ENCODE measurements around the gene DAGLB.
"Not testable (repeated sequence)": the region's sequence is repeated elsewhere in the genome, so short reads cannot be mapped to it uniquely, and the experiment has no call there.

DAGLB gene

DNA sequence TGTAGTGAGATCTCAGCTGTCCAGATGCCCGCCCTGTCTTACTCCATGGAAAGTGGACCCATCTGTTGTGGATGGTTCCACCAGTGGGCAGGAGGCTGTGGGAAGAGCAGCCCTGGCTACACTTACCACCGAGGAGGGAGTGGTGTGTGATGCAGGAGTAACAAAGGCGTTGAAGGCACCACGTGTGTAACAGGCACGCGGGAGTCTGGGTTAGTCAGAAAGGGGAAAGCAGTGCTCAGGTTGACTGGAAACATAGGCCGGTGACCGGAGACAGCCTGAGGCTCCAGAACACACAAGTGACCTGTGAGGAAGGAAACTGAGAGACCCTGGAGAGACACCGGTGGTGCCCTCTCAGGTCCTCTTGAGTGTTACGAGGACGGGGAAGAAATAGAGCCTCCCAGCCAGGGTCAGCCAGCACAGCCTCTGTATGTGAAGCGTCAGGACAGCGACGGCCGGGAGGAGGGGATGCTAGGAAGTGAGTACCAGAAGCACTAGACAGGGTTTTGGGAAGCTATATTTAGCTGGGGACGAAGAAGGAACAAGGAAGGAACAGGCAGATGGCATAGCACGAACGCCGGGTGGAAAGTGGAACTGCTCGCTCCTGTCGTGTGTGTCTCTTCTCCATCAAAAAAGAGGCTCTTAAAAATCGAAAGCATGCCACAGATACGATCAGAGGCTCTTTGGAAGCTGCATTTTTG, 51.7 kb downstream of the DAGLB start:
- DNase-seq, result no peak

DNA sequence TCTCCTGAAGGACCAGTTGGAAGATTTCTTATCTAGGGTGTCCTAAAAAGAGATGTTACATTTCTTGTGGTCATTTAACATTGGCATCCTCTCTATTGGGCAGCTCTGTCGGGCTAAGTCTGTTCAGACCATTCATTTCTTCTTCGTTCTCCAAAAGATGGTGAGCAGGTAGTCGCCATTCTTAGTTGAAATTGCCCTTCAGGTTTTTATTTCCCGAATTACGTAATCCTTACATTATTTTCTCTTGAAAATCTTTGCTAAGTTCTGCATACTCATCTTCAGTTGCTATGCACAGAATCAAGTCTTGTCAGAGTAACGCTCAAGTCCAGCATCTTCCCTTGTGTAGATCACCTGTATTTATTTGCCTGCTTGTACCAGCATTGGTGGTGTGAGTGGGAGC, 53.6 kb downstream of the DAGLB start:
- no peak for DNase-seq

DNA sequence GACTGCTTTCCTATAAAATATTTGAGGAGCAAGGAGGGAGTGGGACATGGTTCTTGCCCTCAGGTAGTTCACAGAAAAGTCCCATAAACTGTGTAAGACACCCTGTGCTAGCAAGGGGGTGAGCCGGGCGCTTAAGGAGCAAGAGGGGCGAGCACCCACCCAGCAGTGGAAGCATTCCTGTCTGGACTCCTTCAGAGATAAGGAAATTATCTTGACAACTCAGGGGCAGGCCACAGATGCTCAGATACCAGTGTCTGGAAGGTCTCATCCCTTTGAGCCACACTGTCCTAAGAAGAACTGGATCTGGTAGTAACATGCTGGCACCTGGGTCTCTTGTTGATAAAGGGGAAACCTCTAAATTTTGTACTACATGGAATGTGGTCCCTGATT, 54.1 kb downstream of the DAGLB start:
- no peak for DNase-seq

DNA sequence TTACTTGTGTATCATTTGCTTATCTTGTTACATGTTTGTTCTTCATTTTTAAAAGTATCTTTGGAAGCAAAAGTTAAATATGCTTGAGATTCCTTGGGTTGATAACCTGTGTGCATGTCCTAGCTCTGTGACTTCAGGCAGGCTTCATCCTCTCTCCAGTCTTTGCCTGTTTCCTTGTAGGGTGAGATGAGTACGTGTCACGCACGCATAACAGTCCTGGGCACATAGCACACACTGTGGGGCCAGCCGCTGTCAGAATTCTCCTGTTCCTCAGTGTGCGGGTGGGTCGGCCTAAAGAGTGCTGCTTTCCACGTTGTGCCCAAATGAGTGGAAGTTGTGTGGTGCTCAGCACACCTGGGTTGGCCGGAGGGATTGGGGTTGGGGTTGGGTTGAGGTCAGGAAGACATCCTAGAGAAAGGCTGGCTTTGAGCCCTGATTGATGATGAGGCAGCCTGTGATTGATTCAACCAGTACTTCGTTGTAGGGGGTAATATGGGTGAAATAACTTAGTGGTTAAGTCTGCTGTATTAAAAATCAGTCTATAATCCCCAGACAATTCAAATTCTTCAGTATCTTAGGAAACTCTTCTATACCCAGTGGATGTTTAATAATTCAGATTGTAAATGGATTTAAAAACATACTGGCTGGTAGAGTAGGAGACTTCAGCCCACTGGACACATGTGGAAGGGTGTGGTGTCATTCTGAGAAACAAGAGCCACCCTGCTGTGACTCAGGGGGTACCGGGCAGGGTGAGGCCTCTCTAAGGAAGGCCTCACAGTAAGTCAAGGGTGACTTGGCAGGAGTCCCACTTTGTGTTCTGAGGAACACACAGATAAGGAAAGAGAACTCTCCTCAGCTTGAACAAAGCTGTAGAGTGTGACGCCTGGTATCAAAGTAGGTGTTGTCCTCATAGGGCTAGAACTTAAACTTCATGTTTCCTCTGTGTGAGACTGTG, 54.8 kb downstream of the DAGLB start:
- DNase-seq, result no peak

DNA sequence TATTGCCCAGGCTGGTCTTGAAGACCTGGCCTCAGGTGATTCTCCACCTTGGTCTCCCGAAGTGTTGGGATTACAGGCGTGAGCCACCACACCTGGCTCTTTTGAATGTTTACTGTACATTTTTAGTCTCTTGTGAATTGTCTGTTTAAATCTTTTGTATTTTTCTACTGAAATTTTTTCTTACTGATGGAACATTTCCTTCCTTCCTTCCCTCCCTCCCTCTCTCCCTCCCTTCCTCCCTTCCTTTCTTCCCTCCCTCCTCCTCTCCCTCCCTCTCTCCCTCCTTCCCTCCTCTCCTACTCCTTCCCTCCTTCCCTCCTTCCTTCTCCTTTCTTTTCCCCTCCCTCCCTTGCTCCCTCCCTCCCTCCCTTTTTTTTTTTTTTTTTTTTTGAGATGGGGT, 58.0 kb downstream of the DAGLB start:
- no peak for DNase-seq

DNA sequence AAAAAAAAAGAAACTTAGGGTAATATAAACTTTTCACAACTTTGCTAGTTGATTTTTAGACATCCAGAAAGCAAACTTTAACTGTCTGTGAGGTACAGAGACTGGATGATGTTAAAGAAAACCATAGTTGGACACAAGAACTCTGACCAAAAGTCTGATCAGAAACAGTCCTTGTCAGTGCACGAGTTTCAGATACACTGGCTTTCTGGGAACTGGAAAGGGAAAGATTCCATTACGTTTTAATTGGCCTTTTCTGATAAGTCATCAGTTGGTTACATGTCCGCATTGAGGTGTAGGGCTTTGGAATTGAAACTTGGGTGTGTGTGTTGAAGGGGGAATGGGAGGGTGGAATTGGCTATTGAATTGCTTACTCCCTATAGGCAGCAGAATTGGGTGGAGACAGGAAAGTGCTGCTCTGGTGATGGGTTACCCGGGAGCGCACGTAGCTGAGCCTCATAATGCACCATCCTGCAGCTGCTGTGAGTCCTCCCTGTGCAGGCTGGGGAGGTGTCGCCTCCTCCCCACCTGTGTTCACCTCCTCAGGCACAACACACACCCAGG, 59.9 kb downstream of the DAGLB start:
- no peak for DNase-seq

DNA sequence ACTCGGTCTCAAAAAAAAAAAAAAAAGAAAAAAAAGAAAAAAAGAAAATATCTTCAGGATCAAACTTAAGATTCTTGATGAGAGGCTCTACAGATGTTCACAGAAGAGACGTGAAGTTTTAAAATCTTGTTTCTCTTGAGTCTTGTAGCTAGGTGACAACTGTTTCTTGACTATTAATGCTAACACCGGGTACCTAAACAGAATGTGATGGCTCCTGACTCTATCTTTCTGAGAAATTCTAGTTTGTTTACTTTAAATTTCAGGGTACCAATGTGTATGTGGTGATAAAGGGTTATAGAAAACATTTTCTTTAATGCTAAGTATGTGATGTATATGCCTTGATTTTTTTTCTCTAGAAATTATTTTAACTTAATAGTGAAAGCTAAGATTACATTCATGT, 61.0 kb downstream of the DAGLB start:
- DNase-seq, result no peak

DNA sequence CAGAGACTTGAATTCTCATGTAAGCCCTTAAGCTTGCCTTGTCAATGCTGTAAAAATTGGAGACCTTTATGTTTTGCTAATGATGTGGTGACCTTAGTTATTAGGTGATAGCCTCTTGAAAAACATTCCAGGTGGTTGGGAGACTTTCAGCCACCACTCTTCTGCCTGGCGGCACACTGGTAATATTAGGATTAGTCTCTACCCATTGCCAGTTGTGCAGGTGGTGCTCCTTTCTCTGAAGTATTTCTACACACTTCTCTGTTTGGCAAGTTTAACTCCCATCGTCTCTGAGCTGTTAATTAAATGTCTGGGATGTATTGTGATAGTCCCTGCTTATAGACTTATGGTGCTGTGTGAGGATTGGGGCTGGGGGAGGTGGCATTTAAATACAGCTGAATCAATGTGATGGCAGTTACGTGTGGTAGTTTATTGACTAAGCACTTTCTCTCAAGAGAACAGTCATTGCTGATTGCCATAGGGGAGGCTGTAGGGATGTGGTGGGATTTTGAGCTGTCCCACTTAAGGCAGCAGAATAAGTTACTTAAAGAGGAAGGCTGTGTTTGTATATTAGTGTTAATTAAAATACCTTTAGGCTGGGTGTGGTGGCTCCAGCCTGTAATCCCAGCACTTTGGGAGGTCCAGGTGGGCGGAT, 61.7 kb downstream of the DAGLB start:
- no peak for DNase-seq

DNA sequence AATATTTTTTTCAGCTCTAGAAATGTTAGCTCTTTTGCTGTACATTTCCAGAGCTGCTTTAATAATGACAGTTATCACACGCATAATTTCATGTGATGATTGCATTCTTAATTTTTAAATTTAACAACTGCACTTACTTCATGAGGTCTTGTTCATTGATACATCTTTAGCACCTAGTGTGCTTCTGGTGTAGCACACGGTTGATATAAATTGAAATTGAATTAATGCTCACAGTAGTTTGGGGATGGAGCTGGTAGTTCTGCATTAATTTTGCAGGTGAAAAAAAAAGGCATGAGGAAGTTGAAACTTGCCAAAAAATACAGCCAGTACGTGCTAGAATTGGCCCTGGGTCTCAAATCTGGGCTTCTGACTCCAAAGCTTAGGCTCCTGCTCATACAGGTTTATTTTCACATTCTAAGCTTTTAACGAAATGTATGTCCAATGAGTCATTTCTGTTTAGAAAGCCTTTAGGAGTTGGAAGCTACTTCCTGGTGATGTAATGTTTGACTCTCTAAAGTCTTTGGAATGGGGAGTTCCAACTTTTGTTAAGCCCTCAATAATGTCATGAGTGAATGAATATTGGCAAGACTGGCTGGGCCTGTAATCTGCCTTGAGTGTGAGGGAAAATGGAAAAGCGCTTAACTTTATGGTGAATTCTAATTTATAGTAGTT, 62.5 kb downstream of the DAGLB start:
- DNase-seq, result peak; percentile 66

DNA sequence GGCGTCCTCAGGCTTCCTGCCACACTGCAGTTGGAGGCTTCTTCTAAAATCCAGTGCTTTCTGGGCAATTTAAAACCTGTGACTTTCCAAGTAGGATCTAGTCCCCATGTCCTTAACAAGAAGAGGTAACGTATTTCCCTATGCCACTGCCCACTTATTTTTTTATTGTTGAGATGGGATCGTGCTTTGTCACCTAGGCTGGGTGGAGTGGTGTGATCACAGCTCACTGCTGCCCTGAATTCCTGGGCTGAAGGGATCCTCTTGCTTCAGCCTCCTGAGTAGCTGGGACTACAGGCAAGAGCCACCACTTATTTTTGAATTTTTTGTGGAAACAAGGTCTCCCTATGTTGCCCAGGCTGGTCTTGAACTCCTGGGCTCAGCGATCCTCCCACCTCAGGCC, 63.4 kb downstream of the DAGLB start:
- DNase-seq, result no peak

DNA sequence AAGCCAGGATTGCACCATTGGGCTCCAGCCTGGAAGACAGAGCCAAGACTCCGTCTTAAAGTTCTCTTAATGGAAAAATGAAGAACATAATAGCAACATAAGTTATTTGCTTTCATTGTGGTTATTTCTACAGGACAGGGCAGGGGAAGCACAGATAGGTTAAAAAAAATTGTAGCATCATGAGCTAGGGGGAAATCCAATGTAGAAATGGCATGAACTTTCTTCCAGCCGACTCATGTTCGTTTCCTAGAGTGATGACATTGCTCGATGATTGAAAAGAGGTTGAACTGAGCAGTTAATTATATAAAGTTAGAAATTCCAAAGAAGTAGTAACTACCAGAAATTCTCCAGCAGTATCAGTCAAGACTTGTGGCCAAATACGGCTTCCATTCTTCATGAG, 64.9 kb downstream of the DAGLB start:
- DNase-seq, result no peak

DNA sequence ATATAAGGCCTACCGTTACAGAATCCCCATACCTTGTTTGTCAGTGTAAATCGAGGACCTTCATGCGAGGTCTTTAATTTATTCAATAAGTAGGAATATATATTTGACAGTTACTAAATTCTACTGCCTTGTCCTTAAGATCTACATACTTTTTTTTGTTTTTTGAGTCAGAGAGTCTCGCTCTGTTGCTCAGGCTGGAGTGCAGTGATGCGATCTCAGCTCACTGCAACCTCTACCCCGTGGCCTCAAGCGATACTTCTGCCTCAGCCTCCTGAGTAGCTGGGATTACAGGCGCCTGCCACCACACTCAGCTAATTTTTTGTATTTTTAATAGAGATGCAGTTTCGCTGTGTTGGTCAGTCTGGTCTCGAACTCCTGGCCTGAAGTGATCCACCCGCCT, 65.9 kb downstream of the DAGLB start:
- DNase-seq, result not testable (repeated sequence)

DNA sequence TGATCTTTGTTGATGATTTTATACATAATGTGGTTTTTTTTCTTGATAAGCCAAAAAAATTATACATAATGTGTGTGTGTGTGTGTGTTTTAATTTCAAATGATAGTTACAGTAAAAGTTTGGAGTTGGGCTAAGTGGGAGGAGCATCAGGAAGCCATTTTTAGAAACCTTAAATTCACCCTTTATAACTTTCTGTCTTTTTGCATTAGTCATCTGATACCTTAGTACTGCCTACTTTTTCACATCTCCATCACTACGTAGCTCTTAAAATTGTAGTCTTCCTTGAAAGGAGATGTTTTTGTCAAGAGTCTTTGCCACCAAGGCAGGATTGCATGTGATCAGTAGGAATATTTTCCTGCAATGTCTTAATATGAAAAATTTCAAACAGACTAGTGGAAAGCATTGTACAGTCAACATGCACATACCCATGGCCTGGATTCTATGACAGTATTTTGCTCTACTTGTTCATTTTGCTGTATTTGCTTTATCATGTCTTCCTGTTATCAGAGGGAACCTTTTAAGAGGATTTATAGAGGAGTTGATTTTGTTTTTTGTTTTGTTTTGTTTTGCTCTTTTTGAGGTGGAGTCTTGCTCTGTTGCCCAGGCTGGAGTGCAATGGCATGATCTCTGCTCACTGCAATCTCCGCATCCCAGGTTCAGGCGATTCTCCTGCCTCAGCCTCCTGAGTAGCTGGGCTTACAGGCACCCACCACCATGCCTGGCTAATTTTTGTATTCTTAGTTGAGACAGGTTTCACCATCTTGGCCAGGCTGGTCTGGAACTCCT, 67.3 kb downstream of the DAGLB start:
- no peak for DNase-seq

DNA sequence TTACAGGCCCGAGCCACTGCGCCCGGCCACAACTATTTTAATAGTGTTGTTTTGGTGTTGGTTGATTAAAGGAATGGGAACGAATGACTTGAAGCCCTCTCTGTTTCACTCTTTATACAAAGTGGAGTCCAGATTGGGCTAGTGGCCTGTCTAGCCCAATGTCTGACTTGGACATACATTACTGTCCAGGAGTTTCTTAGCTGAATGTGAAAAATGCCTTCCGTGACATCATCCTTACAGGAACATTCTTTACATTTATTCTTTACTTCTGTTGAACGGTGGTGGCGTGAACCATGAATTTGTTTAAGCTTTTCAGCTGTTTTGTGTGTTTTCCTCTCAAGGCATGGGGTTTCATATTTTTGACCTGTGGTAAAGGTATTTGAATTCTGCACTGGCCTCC, 67.9 kb downstream of the DAGLB start:
- no peak for DNase-seq

DNA sequence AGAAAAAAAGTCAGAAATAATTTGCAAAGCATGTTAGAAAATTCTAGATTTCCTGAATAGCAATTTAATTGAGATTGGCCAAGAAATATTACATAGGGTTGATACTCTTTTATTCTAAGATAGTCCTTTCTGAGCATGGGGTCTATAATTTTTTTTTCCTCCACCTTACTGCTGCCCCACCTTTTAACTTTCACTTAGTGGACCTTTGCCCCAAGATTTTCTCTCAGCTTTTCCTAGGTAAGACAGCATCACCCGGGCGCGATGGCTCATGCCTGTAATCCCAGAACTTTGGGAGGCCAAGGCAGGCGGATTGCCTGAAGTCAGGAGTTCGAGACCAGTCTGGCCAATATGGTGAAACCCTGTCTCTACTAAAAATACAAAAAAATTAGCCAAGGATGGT, 69.2 kb downstream of the DAGLB start:
- not testable (repeated sequence) for DNase-seq

DNA sequence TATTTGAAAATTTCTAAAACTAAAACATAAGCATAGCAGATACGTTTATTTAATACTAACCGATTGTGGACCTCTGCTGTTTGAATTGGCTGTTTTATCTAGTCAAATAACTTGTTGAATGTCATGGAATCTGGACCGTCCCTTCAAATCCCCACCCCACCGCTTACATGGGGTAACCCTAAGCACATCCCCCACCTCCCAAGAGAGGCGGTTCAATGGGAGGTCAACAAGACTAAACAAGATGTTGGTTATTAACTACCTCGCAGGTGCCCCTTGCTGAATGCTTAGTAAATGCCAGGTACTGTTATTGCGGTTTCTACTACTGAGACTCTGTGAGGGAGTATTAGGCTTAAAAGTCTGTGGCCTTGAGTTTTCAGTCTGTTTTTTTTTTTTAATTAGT, 70.9 kb downstream of the DAGLB start:
- no peak for DNase-seq

DNA sequence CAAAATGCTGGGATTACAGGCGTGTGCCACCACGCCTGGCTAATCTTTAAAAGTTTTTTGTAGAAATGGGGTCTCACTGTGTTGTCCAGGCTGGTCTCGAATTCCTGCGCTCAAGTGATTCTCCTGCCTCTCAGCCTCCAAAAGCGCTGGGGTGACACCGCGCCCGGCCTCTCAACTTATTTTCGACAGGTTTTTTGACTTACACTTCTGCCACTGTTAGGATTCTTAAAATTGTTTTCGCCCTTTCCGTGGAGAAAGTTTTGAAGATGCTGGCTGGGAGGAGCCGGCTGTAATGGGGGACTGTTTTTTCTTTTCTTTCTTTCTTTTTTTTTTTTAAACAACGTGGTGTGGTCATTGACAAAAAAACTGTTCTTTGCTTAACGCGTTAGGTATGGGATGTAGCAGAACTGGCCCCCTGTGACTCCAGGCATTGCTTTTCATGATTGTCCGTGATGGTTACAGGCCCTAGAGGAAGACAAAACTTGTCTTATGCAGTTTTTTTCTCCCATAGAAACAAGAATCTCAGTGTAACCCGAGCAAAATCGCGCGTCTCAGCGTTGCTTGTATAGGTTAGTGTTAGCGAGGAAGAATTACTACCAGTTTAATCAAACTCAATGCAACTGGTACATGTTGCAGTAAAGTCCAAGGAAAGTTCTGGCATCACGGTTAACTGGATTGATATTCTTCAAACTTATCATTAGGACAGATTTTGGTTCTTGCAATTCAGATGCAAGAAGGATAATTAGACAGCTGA, 72.2 kb downstream of the DAGLB start:
- peak; percentile 31 for DNase-seq

DNA sequence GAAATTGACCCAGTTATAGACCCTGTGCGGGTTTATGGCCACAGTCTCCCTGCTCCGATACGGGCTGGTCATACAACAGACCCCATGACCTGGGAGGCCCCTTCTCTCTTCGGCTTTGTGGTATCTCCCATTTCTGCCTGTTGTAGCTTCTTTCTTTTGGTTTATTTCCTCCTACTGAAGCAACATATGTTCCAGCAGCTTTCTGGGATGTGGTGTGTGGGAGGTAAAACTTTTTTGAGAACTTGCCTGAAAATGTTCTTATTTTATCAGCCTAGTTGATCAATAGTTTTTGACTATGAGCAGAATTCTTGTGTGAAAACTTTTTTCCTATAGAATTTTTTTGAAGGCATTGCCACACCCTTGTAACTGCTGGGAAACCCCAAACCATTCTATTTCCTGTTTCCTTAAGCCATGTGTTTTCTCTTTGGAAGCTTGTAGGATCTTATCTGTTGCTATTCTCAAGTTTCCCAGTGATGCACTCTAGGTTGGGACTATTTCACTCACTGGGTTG, 80.0 kb downstream of the DAGLB start:
- DNase-seq, result peak; percentile 18

DNA sequence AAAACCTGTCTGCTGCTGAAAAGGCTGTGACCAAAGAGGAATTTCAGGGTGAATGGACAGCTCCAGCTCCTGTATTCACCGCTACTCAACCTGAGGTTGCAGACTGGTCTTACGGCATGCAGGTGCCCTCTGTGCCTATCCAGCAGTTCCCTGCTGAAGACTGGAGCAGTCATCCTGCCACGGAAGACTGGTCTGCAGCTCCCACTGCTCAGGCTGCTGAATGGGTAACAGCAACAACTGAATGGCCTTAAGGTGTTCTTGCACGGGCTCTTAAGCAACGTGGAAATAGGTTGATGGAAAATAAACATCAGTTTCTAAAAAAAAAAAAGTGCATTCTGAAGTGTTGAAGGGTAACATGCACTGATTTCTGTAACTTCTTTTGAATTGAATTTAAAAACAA, 82.3 kb downstream of the DAGLB start:
- no peak for DNase-seq

DNA sequence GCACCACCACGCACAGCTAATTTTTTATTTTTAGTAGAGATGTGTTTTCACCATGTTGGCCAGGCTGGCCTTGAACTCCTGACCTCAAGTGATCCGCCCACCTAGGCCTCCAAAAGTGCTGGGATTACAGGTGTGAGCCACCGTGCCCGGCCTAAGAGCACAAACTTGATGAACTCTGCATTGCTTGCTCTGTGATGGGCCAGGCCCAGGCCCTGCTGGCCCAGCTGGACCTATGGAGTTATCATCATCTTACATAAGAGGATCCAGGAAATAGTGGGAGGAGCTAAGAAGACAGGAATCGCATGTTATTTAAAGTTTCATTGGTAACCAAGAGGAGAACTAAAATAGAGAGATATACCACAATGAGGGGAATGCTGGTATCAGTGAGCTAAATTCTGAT, 86.9 kb downstream of the DAGLB start:
- DNase-seq, result no peak

DNA sequence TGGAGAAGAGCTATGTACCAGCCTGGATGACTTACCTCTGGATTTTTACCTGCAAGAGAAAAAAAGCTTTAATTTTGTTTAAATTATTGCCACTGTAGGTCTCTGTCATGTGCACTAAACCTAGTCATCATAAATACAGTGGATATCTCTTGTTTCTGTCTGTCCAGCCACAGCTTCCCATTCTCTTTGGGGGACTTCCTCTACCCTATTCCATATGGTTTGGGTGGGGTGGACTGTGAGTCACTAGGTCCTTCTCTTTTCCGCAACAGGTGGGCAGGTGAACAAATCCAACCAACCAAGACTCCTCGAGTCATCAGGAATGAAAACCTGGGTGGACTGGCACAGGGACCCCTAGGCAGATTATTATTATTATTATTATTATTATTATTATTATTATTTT, 88.0 kb downstream of the DAGLB start:
- no peak for DNase-seq

Data from NCI-H69 (cell line).